ENCODE data around the gene LRRC36. TPM values are rescaled to one million over a fixed set of nuclear protein-coding genes. Genes with fewer than 3 reads are reported as not detected.

Gene LRRC36
- total and polyA plus RNA-seq, 4 donors, result 2.1 to 103 (median 16.6) TPM

- H3K9me3 ChIP-seq (ENCODE audit: control insufficient read depth in 4 of 4, insufficient read depth in 3 of 4, low read length in 3 of 4), result no peaks in the 10 kb centered on the region
- TF ChIP-seq, protein P1, sequence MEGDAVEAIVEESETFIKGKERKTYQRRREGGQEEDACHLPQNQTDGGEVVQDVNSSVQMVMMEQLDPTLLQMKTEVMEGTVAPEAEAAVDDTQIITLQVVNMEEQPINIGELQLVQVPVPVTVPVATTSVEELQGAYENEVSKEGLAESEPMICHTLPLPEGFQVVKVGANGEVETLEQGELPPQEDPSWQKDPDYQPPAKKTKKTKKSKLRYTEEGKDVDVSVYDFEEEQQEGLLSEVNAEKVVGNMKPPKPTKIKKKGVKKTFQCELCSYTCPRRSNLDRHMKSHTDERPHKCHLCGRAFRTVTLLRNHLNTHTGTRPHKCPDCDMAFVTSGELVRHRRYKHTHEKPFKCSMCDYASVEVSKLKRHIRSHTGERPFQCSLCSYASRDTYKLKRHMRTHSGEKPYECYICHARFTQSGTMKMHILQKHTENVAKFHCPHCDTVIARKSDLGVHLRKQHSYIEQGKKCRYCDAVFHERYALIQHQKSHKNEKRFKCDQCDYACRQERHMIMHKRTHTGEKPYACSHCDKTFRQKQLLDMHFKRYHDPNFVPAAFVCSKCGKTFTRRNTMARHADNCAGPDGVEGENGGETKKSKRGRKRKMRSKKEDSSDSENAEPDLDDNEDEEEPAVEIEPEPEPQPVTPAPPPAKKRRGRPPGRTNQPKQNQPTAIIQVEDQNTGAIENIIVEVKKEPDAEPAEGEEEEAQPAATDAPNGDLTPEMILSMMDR (IDR thresholded peaks at IDR 0.05; ENCODE audit: control extremely low read depth, extremely low read depth), result no peak
- ATAC-seq (ENCODE audit: insufficient read depth, low FRiP score) (no peak), DNase-seq (no peak)
- WGBS, 2 donors, result 96 to 98% methylated on average over 3 of the region's 3 CpGs
- H3K27ac ChIP-seq (ENCODE audit: low read depth in 1 of 2, low read length in 1 of 2), result no peak overlapping the region
- H3K27me3 ChIP-seq (ENCODE audit: control insufficient read depth in 3 of 3, insufficient read depth in 3 of 3, low read length in 2 of 3), result no peaks in the 10 kb centered on the region
- H3K4me1 ChIP-seq (ENCODE audit: control insufficient read depth in 5 of 5, insufficient read depth in 5 of 5, low read length in 5 of 5), result no peaks in the 10 kb centered on the region
- H3K36me3 ChIP-seq (ENCODE audit: control insufficient read depth in 4 of 4, insufficient read depth in 4 of 4, low read length in 4 of 4), result no peaks in the 10 kb centered on the region
- H3K4me3 ChIP-seq, result no peak overlapping the region
- H3K9ac ChIP-seq (ENCODE audit: insufficient read depth in 1 of 2, low read length in 2 of 2), result no peak overlapping the region
Measured at GRCh38 chr16:67310561-67310960, 16.1 kb upstream of the LRRC36 start.

DNA sequence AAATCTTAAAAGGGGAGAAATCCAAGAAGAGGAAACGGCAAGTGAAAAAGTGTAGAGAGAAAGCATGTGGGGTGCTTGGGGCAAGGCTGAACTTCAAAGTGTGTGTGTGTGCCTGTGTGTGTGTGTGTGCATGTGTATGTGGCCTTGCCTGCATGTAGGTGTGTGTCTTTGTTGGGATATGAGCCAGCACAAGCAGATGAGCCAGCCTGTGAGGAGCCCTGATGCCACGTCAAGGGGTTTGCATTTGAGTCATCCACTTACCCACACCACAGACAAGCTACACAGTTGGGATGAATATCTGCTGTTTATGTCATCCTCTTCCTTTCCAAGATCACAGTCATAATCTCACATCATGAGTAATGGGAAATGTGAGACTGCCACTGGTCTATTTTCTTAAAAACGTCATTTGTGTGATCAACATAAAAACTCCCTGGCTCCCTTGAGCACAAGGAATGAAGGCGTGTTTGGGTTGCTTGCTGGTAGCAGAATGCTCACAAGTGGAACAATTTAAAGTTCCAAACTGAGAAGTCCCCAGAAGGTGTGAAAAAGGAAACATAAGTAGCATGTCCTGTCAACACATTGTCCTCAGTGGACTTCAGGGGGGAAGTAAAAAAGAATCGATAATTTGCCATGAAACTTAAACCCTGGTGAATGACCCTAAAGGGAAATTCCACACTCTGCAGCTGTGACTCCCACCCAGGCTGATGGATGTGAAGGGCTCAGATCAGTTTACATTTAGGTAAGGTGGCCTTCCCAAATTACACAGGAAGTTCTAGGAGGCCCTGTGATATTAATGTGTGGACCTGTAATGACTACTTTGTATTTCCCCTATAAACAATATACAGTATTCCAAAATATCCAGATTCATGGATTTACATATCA lies 14.8 kb upstream of the LRRC36 start:
- Histone ChIP-seq H3K27me3 (ENCODE audit: control insufficient read depth in 3 of 3, insufficient read depth in 3 of 3, low read length in 2 of 3) (no peaks in the 10 kb centered on the region), H3K9me3 (ENCODE audit: control insufficient read depth in 4 of 4, insufficient read depth in 3 of 4, low read length in 3 of 4) (no peaks in the 10 kb centered on the region), H3K4me1 (ENCODE audit: control insufficient read depth in 5 of 5, insufficient read depth in 5 of 5, low read length in 5 of 5) (no peaks in the 10 kb centered on the region), H3K9ac (ENCODE audit: insufficient read depth in 1 of 2, low read length in 2 of 2) (no peak overlapping the region), H3K36me3 (ENCODE audit: control insufficient read depth in 4 of 4, insufficient read depth in 4 of 4, low read length in 4 of 4) (no peaks in the 10 kb centered on the region), H3K27ac (ENCODE audit: low read depth in 1 of 2, low read length in 1 of 2) (peak overlapping the region in 1 of 2 donors; percentile 46), H3K4me3 (no peak overlapping the region)
- peak; percentile 81 for ATAC-seq (ENCODE audit: insufficient read depth, low FRiP score)
- TF ChIP-seq, protein P1 (IDR thresholded peaks at IDR 0.05; ENCODE audit: control extremely low read depth, extremely low read depth), result no peak
- DNase-seq, result peak in 2 of 3 donors; percentile 37 to 46
- WGBS, 2 donors, result 46 to 77% methylated on average over 5 of the region's 5 CpGs

DNA sequence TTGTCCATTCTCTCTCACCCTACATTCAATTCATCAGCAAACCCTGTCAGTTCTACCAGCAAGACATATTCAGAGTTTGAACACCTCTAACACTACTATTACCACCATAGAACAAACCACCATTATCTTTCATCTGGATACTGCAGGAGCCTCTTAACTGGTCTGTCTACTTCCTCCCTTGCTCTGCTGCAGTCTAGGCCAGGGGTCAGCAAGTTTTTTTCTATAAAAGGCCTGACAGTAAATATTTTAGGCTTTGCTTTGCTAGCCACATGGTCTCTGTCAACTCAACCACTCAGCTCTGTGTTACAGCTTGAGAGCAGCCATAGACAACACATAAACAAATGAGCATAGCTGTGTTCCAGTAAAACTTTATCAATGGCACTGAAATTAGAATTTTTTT lies 13.9 kb upstream of the LRRC36 start:
- TF ChIP-seq, protein P1 (IDR thresholded peaks at IDR 0.05; ENCODE audit: control extremely low read depth, extremely low read depth), result no peak
- Histone ChIP-seq H3K4me1 (ENCODE audit: control insufficient read depth in 5 of 5, insufficient read depth in 5 of 5, low read length in 5 of 5) (no peaks in the 10 kb centered on the region), H3K36me3 (ENCODE audit: control insufficient read depth in 4 of 4, insufficient read depth in 4 of 4, low read length in 4 of 4) (no peaks in the 10 kb centered on the region), H3K27ac (ENCODE audit: low read depth in 1 of 2, low read length in 1 of 2) (no peak overlapping the region), H3K4me3 (no peak overlapping the region), H3K9ac (ENCODE audit: insufficient read depth in 1 of 2, low read length in 2 of 2) (no peak overlapping the region), H3K27me3 (ENCODE audit: control insufficient read depth in 3 of 3, insufficient read depth in 3 of 3, low read length in 2 of 3) (no peaks in the 10 kb centered on the region), H3K9me3 (ENCODE audit: control insufficient read depth in 4 of 4, insufficient read depth in 3 of 4, low read length in 3 of 4) (no peaks in the 10 kb centered on the region)
- peak in 2 of 3 donors; percentile 37 to 38 for DNase-seq
- no peak for ATAC-seq (ENCODE audit: insufficient read depth, low FRiP score)
